T47D (cell line): ENCODE data around the gene TEAD2.

Experiments used
- DNase-seq, 2 experiments: peaks; one replicate each; pipeline versions ENCODE4 v3.0.0 to v3.0.0-alpha.2; 2011 to 2012; ENCODE audit warnings: low read depth in 1 of 2, low spot score in 1 of 2
- JUND ChIP-seq: IDR thresholded peaks from 2 replicates; pipeline ENCODE4 v1.6.1; 2012; ENCODE audit warnings: low read depth
- in situ Hi-C: cut with HindIII; loops from 2 replicates; pipeline ENCODE4 v1.10.0; 2016; ENCODE audit warnings: low sequenced_read_pairs, low pct_unique_long_range_greater_than_20kb

The TEAD2 gene

GRCh38 chr19:49348305-49349189 is 13.7 kb downstream of the TEAD2 start:
- DNase-seq: no peak
- no peak for TF ChIP-seq JUND
- in situ Hi-C loops: no loop called here

- peak; percentile 73 to 84 for DNase-seq
- no peak for TF ChIP-seq JUND
- in situ Hi-C loops: no loop called here
Measured at GRCh38 chr19:49347835-49348234, 14.4 kb downstream of the TEAD2 start.

GRCh38 chr19:49347191-49347590 is 15.0 kb downstream of the TEAD2 start:
- no peak for DNase-seq
- no peak for TF ChIP-seq JUND
- in situ Hi-C loops: no loop called here

GRCh38 chr19:49344505-49345423 is 17.5 kb downstream of the TEAD2 start:
- in situ Hi-C loops: no loop called here
- DNase-seq: no peak
- no peak for TF ChIP-seq JUND

GRCh38 chr19:49343123-49343522 is 19.1 kb downstream of the TEAD2 start:
- no peak for TF ChIP-seq JUND
- in situ Hi-C loops: no loop called here
- no peak for DNase-seq

- no peak for TF ChIP-seq JUND
- no peak for DNase-seq
- in situ Hi-C loops: no loop called here
Measured at GRCh38 chr19:49342291-49342721, 19.9 kb downstream of the TEAD2 start.

GRCh38 chr19:49340865-49341718 is 21.1 kb downstream of the TEAD2 start:
- no peak for TF ChIP-seq JUND
- in situ Hi-C loops: no loop called here
- no peak for DNase-seq

- no peak for TF ChIP-seq JUND
- DNase-seq: peak; percentile 53 to 68
- in situ Hi-C loops: no loop called here
Measured at GRCh38 chr19:49340069-49340864, 21.9 kb downstream of the TEAD2 start.

GRCh38 chr19:49339301-49340068 is 22.7 kb downstream of the TEAD2 start:
- peak; percentile 95 to 97 for DNase-seq
- in situ Hi-C loops: no loop called here
- TF ChIP-seq JUND: no peak

- no peak for TF ChIP-seq JUND
- in situ Hi-C loops: no loop called here
- peak; percentile 84 to 93 for DNase-seq
Measured at GRCh38 chr19:49338691-49339300, 23.4 kb downstream of the TEAD2 start.
